Kidney tubule cell (primary cell): ENCODE data around the gene AJM1.

Source experiments
- DNase-seq: peaks from one replicate; pipeline ENCODE4 v3.0.0-alpha.2; 2018; ENCODE audit warnings: low spot score

AJM1 gene

DNA sequence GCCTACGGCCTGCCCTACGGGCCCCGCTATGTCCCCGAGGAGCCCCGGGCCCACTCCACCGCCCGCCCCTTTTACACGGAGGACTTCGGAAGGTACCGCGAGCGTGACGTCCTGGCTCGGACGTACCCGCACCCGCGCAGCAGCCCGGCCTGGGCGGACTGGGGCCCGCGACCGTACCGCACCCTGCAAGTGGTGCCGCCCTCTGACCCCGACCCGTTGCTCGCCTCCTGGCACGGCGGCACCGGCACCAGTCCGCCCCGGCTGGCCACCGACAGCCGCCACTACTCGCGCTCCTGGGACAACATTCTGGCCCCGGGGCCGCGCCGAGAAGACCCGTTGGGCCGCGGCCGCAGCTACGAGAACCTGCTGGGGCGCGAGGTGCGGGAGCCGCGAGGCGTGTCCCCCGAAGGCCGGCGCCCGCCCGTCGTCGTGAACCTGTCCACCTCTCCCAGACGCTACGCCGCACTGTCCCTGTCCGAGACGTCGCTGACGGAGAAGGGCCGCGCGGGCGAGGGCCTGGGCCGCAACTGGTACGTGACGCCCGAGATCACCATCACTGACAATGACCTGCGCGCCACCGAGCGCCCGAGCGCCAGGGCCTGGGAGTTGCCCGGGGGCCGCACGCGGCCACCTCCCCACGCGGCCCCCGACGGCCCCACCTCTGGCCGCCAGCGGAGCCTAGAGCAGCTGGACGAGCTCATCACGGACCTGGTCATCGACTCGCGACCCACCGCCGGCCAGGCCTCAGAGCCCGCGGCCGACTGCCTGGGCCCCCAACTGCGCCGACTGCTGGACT is 3.4 kb downstream of the AJM1 start:
- no peak for DNase-seq

GRCh38 chr9:136846376-136847087 is 4.3 kb downstream of the AJM1 start:
- DNase-seq, result no peak

DNA sequence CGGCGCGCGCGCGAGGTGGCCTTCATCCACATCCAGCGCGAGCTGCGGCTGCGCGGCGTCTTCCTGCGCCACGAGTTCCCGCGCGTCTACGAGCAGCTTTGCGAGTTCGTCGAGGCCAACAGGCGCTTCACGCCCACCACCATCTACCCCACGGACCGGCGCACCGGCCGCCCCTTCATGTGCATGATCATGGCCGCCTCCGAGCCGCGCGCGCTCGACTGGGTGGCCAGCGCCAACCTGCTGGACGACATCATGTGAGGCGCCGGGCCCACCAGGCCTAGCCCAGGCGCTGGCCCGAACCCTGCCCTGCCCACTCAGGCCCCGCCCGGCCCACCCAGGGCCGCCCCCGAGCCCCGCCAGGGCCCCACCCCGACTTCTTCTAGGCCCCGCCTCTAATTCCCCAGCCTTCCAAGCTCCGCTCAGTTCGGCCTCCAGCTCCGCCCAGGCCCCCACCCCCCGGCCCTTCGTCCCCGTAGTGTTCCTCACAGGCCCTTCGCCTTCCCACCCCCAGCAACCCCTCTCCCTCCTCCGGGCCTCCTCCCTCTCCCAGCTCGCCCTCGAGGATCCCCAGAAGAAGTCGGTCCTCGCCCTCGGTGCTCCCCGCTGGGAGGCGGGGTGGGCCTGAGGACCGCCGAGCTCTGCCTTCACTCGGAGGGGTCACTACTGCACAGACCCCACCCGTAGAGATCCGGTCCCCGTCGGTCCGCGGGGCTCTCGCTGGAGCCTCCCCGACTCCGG is 5.0 kb downstream of the AJM1 start:
- DNase-seq, result peak; percentile 62

DNA sequence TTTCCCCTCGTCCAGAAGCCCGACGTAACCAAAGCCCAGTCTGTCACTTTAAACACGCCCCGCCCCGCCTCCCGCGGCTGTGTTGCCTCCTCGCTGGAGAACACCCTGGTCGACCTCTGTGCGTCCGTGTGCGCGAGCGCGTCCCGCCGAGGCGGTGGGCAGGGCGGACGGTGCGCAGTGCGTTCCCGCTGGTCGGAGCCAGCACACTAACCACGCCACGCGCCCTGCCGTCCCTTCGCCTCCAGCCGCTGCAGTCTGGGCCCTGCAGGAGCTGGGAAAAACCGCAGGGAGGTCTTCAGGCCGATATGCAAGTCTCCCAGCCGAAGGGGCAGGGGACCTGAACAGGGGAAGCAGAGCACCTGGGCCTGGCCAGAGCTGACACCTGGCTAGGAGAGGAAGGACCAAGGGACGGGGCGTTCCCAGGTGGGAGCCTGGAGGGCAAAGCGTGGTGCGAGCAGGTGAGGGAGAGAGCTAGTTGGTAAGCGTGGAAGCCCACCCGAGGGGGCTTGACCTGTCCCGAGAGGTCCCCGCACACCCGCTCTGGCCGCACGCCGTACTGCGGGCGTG is 5.6 kb downstream of the AJM1 start:
- DNase-seq, result peak; percentile 86

DNA sequence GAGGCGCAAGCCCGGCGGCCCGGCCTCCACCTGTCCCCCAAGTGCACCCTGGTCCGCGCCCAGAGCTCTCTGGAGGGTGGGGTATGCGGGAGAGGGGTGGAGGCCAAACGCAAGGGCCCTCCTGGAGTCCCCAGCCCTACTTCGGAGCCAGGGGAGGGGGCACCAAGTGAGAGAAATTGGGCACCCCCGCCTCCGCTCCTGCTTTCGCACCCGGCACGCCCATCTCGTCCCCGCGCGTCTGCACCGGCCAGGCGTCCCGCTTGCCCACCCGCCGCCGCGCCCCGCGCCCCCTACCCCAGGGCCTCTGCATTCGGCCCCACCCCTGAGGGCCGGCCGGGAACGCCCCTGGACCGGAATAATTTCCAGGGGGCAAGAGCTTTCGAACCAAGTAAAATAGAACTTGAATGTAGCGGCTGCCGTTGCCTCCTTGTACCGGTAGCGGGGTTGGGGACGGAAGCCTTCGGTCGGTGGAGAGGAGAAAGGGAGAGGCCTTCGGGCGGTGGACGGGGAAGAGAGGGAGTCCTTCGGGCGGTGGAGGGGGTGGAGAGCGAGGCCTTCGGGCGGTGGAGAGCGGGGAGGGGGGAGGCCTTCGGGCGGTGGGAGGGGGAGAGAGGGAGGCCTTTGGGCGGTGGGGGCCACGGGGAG is 6.2 kb downstream of the AJM1 start:
- DNase-seq, result no peak

DNA sequence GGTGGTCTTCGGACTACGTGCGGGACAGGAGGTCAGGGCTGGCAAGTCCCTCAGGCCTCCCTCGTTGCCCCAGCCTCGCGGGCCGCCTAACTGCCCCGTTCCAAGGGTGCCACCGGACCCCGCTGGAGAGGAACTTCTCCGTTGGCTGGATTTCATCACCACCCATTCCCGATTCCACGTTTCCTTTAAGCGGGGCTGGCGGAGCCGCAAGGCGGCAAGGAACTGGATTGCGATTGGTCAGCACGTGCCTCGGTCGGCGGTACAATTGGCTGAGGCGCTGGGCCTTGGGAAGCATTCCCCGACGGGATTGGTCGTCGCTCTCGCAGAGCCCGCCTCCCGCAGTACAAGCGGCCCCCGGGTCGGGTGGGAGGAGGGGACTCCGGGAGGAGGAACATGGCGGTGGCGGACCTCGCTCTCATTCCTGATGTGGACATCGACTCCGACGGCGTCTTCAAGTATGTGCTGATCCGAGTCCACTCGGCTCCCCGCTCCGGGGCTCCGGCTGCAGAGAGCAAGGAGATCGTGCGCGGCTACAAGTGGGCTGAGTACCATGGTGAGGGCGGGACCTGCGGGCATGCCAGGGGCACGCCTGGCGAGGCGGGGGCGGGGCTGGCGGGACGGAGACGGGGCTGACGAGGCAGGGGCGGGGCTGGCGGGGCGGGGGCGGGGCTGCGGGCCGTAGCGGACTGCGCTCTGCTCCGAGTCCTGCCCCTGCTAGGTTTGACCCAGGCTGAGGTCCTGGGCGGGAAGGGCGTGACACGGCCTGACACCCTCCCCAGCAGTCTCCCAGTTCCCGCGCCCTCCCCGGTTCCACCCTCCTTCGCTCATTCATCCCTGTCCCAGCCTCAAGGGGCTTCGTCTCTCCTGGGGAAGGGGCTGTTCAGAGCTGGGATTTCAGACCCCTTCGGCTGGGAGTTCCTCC is 7.0 kb downstream of the AJM1 start, which contains the start of gene PHPT1:
Gene PHPT1, plus strand, starts transcription at position 372 of the 922 bp plus-strand sequence. Its CDS starts 22 bp downstream, at position 394.
- DNase-seq, result peak; percentile 99

- no peak for DNase-seq
Observed at GRCh38 chr9:136849960-136850865, 7.9 kb downstream of the AJM1 start.

- no peak for DNase-seq
Observed at GRCh38 chr9:136850866-136851775, 8.8 kb downstream of the AJM1 start.

DNA sequence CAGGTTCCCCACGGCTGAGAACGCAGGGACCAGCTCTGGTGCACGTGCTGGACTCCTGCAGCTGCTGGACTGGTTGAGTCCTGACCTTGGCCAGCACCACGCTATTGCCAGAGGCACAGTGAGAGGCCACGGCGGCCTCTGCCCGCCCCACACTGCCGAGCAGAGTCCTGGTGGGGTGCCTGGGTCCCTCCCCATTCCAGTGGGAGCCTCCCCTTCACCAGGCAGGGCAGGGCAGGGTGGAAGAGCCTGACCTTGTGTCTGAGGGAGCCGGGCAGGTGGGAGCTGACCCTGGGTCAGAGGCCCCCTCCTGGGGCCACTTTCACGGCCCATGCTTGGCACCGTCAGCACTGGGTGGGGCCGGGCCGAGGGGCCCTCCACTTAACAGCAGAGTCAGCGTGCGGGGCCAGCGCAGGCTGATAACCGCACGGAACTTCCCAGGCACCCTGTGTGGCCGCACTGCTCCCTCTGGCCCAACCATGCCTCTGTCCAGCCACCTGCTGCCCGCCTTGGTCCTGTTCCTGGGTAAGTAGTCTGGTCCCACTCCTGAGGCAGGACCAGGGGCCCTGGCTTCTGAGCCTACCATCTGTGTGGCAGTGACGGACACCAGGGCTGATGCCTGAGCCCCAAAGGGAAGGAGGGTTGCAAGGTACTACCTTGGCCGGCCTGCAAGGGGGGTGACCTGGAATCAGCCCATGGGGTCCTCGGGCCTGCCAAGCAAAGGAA is 9.8 kb downstream of the AJM1 start, which contains the start of gene MAMDC4:
Gene MAMDC4, plus strand, starts transcription at position 406 of the 723 bp plus-strand sequence. Its CDS starts 71 bp downstream, at position 477.
- no peak for DNase-seq

GRCh38 chr9:136852664-136853595 is 10.7 kb downstream of the AJM1 start:
- no peak for DNase-seq

DNA sequence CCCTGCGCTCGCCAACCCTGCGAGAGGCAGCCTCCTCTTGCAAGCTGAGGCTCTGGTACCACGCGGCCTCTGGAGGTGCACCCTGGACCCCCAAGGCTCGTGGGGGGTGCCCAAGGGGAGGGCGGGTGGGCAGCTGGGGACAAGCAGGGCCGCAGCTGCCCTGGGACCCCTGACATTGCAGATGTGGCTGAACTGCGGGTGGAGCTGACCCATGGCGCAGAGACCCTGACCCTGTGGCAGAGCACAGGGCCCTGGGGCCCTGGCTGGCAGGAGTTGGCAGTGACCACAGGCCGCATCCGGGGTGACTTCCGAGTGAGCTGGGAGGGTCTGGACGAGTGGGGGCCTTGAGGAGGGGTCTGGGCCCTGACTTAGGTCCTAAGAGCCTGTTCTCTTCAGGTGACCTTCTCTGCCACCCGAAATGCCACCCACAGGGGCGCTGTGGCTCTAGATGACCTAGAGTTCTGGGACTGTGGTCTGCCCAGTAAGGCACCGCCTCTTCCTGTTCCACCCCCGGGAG is 11.4 kb downstream of the AJM1 start:
- no peak for DNase-seq

DNA sequence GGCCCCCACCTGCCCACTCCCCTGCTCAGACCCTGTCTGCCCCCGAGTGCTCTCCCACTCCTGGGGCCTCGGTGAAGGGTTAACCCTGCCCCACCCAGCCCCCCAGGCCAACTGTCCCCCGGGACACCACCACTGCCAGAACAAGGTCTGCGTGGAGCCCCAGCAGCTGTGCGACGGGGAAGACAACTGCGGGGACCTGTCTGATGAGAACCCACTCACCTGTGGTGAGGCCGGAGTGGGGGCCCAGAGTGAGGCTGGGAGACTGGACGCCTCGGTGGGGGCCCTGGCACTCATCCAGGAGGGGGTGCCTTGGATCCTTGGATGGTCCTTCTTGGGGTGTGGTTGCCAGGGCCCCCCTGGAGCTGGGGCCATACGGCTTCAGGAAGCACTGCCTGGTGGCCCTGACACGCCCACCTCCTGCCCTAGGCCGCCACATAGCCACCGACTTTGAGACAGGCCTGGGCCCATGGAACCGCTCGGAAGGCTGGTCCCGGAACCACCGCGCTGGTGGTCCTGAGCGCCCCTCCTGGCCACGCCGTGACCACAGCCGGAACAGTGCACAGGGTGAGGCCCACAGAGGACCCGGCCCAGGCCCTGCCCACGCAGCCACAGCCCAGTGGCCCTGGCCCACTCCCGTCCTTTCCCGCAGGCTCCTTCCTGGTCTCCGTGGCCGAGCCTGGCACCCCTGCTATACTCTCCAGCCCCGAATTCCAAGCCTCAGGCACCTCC is 12.0 kb downstream of the AJM1 start:
- DNase-seq, result no peak

DNA sequence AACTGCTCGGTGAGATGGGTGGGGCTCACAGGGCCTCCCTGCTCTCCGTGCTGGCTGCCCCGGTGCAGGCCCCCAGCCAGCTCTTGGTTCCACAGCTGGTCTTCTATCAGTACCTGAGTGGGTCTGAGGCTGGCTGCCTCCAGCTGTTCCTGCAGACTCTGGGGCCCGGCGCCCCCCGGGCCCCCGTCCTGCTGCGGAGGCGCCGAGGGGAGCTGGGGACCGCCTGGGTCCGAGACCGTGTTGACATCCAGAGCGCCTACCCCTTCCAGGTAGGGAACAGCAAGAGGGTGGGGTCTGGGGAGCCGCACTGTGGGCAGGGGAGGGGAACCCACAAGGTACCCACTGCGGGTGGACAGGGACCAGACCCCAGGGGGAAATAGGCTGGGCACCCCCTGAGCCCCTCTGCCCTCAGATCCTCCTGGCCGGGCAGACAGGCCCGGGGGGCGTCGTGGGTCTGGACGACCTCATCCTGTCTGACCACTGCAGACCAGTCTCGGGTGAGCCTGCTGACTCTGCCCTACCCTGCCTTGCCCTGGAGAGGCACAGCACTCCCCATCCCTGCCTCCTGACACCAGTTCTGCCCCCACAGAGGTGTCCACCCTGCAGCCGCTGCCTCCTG is 12.7 kb downstream of the AJM1 start:
- no peak for DNase-seq

DNA sequence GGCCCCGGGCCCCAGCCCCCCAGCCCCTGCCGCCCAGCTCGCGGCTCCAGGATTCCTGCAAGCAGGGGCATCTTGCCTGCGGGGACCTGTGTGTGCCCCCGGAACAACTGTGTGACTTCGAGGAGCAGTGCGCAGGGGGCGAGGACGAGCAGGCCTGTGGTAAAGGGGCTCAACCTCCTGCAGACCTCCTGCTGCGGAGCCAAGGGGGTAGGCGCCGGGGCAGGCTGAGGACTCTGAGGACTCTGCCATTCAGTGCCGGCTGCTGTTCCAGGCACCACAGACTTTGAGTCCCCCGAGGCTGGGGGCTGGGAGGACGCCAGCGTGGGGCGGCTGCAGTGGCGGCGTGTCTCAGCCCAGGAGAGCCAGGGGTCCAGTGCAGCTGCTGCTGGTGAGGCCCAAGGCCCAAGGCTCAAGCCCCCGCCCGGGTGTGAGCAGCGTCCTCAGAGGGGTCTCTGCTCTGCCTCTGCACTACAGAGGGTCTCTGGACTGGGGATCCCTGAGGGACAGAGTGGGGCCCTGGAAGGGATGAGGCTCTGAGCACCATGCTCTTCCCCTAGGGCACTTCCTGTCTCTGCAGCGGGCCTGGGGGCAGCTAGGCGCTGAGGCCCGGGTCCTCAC is 13.3 kb downstream of the AJM1 start:
- no peak for DNase-seq

GRCh38 chr9:136856079-136856476 is 13.8 kb downstream of the AJM1 start:
- no peak for DNase-seq
